Caki2 (cell line): ENCODE results near the gene STK11. TPM values are rescaled to one million over a fixed set of nuclear protein-coding genes. Genes with fewer than 3 reads are reported as not detected.

Experiments
- DNase-seq: peaks from one replicate; pipeline ENCODE4 v3.0.0-alpha.2; 2015; ENCODE audit warnings: low read depth
- in situ Hi-C: cut with HindIII; loops from 2 replicates; pipeline ENCODE4 v1.10.0; 2016; ENCODE audit warnings: low sequenced_read_pairs, low pct_unique_long_range_greater_than_20kb, mixed read lengths
- total RNA-seq: library from RNA; depleted of rRNA; stranded (reverse); fragments of >200 nt; shearing (Covaris generic); gene quantifications from 2 replicates; pipeline ENCODE4 v1.2.3, GENCODE V29; 2014; ENCODE audit warnings: low replicate concordance

The STK11 gene
- total RNA-seq, 1 experiment from 2014 or later: 74.2 TPM

- DNase-seq: no peak
- in situ Hi-C loops: no loop called here
Measured at GRCh38 chr19:1254081-1254527, 48.5 kb downstream of the STK11 start.

DNA sequence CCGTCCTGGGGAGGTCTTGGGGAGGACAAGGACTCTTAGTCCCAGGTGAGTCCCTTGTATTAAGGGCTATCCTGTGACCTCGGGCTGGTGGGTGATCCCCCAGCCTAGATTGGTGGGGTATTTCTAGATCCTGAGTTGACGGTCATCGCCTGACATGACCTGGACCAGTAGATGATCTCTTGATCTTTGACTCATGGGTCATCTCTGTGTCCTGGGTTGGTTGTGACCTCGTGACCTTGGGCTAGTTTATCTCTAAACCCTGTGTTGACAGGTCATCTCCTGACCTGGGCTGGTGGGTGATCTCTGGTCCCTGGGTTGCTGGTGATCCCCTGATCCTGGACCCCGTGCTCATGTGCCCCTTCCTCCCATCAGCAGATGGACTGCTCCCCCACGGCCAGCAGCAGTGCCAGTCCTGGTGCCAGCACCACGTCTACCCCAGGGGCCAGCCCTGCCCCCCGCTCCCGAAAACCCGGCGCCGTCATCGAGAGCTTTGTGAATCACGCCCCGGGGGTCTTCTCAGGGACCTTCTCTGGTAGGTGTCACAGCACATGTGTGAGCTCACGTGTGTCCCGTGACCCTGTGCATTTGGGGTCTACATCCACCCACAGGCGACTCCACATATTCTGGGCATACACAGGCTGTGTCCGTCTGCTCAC lies 49.1 kb downstream of the STK11 start:
- in situ Hi-C loops: no loop called here
- DNase-seq: no peak

DNA sequence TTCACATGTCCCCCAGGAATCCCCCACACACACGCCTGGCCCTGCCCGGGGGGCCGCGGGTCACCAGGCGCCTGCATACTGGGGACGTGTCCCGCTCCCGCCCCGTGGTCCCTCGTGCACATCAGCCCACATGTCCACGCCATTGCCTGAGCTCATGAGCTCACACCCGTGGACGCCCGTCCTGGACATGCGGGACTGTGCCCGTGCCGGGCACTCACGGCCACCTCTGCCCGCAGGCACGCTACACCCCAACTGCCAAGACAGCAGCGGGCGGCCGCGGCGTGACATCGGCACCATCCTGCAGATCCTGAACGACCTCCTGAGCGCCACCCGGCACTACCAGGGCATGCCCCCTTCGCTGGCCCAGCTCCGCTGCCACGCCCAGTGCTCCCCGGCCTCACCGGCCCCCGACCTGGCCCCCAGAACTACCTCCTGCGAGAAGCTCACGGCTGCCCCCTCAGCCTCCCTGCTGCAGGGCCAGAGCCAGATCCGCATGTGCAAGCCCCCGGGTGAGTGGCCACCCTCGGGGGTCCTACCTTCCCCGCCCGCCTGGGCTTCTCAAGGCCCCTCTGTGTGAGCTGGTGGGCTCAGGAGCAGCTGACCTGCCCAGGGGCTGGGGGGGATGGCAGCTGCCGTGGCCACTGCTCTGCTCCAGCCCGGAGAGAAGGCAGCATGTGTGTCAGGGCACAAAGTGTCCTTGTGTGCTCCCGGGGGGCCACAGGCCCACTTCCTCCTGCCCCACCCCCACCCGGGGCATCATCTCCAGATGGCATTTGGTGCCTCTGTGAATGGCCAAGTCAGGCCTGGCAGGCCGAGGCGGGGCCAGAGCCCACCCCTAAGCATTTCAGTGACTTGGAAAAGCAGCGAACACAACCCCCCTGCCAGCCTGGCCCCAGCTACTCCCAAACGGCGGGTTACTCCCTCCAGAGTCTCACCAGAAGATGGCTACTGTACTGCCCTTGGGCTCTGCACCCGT lies 49.9 kb downstream of the STK11 start:
- in situ Hi-C loops: no loop called here
- no peak for DNase-seq

DNA sequence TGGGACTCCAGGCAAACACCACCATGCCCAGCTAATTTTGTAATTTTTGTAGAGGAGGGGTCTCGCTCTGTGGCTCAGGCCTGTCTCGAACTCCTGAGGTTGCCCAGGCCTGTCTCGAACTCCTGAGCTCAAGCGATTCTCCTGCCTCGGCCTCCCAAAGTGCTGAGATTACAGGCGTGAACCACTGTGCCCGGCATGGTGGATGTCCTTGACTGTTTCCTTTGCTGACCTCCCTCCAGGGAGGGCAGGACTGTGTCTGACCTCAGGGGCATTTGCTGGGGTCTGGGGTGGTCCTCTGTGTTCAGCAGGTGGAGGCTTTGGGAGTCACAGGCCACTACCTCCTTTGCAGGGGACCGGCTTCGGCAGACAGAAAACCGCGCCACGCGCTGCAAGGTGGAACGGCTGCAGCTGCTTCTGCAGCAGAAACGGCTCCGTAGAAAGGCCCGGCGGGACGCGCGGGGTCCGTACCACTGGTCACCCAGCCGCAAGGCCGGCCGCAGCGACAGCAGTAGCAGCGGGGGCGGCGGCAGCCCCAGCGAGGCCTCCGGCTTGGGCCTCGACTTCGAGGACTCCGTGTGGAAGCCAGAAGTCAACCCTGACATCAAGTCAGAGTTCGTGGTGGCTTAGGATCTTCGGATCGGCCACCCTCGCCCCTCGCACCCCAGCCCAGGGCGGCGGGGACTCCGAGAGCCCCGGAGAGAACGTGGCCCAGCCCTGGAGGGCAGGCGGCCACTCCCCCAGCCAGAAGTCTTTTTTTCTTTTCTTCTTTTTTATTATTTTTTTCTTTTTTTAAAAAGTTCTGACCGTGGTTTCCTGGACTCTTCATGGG lies 51.3 kb downstream of the STK11 start:
- in situ Hi-C loops: no loop called here
- DNase-seq: no peak

DNA sequence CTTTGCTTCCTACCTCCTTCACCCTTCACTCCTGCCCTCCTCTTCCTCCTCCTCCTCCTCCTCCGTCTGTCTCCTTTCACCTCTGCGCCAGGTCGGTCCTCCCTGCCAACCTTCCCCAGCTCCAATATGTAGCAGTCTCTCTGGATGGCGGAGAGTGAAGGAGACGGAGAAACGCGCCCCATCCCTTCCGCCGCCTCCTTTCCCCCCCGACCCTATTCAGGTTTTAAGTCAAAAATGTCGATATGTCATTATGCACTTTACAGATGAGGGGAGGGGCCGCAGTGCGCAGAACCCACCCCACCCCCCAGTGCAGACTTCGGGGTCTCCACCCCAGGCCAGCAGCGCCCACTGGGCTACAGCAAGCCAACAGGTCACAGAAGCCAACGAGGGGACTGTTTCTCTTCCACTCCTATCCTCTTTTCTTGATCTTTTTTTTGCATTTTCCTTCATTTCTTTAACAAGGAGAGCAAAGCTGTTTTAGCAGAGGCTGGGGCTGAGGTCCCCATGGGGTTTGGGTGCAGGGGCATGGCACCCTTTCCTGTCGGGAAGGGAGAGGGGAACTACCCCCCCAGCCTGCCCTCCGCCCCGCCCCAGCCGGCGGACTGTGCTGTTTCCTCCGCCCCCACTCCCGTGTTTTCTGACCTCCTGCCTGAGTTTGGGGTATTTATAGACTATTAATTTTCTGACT lies 52.0 kb downstream of the STK11 start:
- in situ Hi-C loops: no loop called here
- no peak for DNase-seq

DNA sequence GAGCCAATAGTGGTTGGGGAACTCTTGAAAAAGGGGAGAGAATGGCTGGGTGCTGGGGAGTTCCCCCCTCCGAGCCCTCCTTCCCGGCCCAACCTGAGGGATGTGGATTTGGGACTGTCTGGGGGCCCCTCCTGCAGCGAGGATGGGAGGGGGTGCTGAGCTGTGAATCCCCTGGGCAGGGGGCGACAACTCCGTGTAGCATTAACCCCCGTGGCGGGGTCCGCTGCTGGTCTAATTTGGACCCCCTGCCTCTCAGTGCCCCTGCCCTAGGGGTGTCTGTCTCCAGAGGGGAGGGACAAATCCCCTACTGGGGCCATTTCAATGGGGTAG lies 52.5 kb downstream of the STK11 start:
- in situ Hi-C loops: no loop called here
- no peak for DNase-seq

DNA sequence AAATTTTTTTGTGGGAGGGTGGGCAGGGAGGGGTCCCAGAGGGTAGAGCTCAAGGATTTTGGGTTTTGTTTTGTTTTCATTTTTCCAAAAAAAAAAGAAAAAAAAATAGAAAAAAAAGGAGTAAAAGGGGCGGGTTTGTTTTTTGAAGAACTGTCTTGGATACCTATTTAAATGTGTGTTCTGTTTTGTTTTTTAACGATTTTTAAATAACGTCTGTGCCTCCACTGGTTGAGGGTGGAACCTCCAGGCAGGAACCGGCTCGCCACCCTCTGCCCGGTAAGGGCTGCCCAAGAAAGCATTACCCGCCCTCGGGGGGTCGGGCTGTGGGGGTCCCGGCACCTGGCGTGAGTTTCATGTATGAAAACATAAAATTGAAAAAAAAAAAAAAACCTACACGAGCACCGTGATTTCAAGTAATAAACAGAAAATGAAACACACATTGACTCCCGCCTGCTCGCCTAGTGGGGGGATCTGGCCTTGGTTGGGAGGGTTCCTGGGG lies 53.2 kb downstream of the STK11 start:
- in situ Hi-C loops: no loop called here
- DNase-seq: no peak

GRCh38 chr19:1259206-1259875 lies 53.8 kb downstream of the STK11 start:
- in situ Hi-C loops: no loop called here
- DNase-seq: peak; percentile 59

GRCh38 chr19:1259876-1260748 lies 54.5 kb downstream of the STK11 start:
- in situ Hi-C loops: no loop called here
- DNase-seq: peak; percentile 23

- DNase-seq: peak; percentile 85
- in situ Hi-C loops: no loop called here
Measured at GRCh38 chr19:1260749-1261537, 55.4 kb downstream of the STK11 start.

DNA sequence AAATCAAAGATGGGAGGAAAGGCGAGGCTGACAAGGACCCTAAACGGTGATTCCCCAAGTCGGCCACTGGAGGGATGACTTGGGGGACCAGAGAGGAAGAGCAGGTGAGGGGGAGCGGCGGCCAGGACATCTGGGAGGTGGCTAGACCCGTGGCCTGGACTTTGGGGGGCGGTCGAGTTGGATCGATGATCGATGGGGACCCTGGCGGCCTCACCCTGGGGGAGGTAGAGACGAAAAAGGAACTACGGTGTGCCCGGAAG lies 55.9 kb downstream of the STK11 start:
- in situ Hi-C loops: no loop called here

DNA sequence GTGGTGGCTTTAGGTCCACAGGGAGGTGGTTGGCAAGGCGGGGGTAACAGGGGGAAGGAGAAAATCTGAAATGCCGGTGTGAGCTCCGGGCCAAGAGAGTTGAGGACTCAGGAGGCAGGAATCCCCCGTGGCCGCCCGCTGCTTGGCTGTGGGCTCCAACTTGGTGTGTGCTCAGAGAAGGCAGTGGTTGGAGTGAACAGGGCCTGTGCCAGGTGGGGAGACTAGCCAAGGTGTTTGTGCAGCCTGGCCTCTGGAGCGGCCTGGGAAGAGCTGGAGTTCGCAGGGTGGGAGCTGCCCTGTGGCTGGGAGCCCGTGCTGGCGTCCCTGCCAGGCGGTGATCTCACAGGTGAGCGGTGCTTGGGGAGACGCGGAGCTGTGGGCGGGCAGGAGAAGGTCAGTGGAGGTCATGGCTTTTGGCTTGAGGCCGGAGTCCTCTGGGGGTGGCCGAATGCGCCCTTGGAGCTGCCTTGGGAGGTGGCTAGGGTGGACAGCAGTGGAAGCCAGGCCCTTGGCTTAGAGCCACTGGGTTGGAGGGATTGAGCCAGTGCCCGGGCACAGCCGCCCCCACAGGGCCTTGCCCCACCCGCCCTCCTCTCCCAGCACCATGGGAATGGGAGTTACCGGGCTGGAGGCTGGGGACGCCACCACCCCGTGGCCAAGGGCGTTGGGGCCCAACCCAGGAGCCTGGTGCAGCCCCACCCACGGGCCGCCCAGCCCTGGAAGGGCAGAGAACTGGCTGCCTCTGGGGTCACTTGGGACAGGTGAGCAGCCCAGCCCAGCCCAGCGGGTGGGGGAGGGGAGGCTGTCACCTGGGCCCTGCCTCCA lies 56.4 kb downstream of the STK11 start:
- peak; percentile 54 for DNase-seq
- in situ Hi-C loops: no loop called here

More for the DNA sequence above, 55.9 kb downstream of the STK11 start:
- DNase-seq: no peak

- in situ Hi-C loops: no loop called here
- DNase-seq: no peak
Measured at GRCh38 chr19:1262623-1263123, 57.1 kb downstream of the STK11 start.

DNA sequence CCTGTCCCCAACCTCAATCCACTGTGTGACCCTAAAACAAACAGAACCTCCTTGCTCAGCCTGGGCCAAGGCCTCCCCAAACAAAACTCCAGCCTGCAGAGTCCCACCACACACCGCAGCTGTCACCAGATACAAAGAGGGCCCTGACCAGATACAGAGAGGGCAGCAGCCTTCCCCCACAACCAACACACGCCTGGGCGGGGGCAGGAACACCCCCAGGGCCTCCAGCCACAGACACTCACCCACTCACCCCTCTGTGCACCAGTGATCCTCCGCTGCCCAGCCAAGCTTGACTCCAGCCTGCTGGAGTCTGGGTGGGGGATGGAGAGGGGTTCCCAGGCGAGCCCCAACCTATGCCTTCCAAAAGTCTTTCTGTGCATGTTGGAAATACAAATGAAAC lies 57.6 kb downstream of the STK11 start:
- in situ Hi-C loops: no loop called here
- DNase-seq: no peak
